ENCODE results near the gene PCGF2.
"Not testable (repeated sequence)": the region's sequence is repeated elsewhere in the genome, so short reads cannot be mapped to it uniquely, and the experiment has no call there.

- TF ChIP-seq CTCF (IDR thresholded peaks at IDR 0.05; ENCODE audit: low read length); EZH2 (optimal IDR thresholded peaks at IDR 0.05; ENCODE audit: low read depth, low read length); EZH2phosphoT487 (IDR thresholded peaks at IDR 0.05; ENCODE audit: low read length): not testable (repeated sequence)
Observed at GRCh38 chr17:38787999-38788398, 39.9 kb upstream of the PCGF2 start.
